ENCODE measurements around the gene ASGR2.
"Not testable (repeated sequence)": the region's sequence is repeated elsewhere in the genome, so short reads cannot be mapped to it uniquely, and the experiment has no call there.

GRCh38 chr17:7126386-7126785 is 11.8 kb upstream of the ASGR2 start:
- TF ChIP-seq, protein P1, sequence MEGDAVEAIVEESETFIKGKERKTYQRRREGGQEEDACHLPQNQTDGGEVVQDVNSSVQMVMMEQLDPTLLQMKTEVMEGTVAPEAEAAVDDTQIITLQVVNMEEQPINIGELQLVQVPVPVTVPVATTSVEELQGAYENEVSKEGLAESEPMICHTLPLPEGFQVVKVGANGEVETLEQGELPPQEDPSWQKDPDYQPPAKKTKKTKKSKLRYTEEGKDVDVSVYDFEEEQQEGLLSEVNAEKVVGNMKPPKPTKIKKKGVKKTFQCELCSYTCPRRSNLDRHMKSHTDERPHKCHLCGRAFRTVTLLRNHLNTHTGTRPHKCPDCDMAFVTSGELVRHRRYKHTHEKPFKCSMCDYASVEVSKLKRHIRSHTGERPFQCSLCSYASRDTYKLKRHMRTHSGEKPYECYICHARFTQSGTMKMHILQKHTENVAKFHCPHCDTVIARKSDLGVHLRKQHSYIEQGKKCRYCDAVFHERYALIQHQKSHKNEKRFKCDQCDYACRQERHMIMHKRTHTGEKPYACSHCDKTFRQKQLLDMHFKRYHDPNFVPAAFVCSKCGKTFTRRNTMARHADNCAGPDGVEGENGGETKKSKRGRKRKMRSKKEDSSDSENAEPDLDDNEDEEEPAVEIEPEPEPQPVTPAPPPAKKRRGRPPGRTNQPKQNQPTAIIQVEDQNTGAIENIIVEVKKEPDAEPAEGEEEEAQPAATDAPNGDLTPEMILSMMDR (conservative IDR thresholded peaks at IDR 0.05; ENCODE audit: low read length): not testable (repeated sequence)
- not testable (repeated sequence) for TF ChIP-seq EZH2phosphoT487 (IDR thresholded peaks at IDR 0.05; ENCODE audit: borderline replicate concordance, low read depth, low read length)
